HG03045 (cell line): ENCODE measurements around the gene SLC27A6.
A peak's percentile ranks its signal among the peaks of the same experiment; 100 is the strongest.

ENCODE experiments used
- ATAC-seq: cut with Tn5 transposase; IDR thresholded peaks from one replicate; pipeline ENCODE4 v1.9.1; 2021; ENCODE audit warnings: mild to moderate bottlenecking, moderate library complexity; ENCODE audit not compliant: unreplicated experiment

Gene SLC27A6

DNA sequence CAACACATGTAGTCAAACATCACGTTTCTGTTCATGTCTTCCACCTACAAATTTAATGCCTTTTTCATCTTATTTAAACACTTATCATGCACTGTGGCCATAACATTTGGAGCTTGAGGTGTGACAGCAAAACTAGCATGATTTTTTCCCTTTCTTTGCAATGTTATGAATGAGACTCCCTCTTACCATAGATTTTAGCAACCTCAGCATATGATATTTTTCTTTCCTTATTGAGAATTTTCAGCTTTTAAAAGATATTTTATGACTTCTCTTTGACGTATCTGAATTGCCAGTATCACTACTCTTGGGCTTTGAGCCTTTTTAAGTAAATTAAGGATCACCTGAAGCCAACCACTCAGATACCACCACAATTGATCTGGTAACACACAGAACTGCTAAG lies 96.6 kb downstream of the SLC27A6 start:
- ATAC-seq, result no peak

DNA sequence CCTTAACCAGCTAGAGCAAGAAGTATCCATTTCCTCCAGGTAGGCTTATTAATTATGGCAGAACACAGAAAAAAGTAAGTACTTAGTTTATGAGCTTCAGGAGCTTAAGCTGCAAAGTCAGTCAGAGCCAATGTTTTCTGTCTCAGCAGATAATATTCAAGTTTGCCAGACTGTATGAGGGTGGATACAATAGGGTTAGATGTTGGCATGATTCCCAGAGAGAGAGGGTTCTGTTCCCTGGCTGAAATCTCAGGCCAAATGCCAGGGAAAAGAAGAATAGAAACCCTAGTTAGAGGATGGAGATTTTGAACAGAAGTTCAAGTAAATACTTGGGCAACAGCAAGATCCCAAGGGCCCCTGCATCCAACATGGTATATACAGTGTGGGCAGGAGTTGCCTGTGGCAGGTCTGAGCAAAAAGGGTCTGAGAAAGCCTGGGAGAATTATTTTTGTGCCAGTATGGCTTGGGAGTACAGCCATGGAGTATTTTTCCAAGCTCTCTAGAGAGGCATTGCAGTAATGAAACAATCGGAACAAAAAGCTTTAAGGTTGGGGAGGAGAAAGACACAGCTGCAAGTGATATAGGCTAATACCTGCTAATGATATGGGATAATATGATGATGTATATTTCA lies 98.3 kb downstream of the SLC27A6 start:
- no peak for ATAC-seq

DNA sequence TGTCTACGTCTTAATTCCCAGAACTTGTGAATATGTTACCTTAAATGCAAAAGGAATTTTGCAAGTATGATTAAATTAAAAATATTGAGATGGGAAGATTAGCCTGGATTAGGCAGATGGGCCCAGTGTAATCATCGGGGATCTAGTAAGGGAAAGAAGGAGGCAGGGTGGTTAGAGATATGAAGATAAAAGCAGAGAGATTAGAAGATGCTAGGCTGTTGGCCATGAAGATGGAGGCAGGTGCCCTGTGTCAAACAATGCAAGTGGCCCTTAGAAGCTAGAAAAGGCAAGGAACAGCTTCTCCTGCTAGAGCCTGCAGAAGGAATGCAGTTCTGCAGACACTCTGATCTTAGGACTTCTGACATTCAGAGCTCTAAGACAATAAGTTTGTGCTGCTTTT lies 100.4 kb downstream of the SLC27A6 start:
- no peak for ATAC-seq

DNA sequence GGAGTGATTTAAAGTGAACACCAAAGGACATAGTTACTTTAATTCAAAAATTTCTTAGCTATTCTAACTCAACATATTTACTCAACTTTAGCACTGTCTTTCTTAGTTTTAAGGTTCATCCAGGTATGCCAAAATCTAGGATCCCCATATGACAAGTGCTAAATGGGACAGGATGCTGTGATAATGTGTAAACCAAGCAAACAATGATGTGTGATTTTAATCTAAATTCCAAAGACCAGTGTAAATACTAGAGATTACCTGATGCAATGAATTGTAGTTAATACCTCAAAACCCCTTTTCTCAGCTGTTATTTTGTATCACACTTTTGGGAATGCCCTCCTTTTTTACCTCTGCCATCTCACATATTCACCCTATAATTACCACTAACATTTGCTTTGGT lies 102.5 kb downstream of the SLC27A6 start:
- ATAC-seq, result no peak

DNA sequence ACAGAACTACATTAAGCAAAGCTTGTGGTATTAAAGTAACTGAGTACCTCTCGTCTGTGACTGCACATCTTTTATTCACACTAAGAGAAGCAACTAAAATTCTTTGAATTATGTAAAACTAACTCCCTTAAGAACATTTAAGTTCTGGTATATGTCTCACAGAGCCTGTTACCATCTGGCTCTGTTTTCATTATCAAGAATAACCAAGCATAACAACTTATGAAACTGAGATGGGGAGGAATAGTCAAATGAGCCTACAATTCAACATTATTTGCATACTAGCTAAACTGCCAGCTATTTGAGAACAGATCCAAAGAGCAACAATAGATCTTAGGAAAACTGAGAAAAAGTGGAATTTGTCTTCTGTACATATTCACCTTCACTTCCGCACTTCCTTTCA lies 104.0 kb downstream of the SLC27A6 start:
- ATAC-seq, result peak; percentile 88

DNA sequence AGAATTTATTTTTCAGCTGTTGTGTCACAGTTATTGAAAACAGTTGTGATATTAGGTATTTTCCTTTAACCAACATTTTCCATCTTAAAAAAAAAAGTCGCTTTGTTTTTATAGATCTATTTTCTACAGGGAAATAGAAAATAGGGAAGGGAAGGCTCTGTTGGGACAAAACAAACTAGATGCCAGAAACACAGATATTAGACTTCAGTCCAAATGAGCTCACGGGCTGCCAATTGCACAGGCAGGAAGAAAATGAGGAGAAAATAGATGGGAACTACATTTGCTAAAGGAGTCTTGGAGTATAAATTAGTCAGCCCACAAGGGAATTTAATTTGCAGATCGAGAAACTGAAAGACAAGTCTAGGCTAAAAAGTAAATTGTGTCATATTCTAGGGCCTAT lies 107.8 kb downstream of the SLC27A6 start:
- ATAC-seq, result no peak

DNA sequence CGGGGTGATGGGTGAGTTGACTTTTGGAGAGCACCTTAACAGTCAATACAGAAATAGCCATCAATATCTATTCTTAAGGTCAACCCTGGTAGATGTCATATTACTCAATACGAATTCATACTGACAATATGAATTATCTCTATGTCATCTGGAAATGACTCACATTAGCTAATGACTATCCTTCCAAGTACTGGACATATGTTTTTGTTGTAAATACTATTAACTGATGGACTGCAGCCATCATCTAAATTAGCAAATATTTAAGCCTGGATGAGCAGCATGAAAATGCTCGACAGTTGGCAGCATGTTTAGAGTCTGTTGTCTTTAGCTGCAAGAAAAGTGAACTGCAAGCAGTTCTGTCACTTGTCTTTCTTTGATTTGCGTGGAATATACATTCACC lies 109.6 kb downstream of the SLC27A6 start:
- ATAC-seq, result no peak

DNA sequence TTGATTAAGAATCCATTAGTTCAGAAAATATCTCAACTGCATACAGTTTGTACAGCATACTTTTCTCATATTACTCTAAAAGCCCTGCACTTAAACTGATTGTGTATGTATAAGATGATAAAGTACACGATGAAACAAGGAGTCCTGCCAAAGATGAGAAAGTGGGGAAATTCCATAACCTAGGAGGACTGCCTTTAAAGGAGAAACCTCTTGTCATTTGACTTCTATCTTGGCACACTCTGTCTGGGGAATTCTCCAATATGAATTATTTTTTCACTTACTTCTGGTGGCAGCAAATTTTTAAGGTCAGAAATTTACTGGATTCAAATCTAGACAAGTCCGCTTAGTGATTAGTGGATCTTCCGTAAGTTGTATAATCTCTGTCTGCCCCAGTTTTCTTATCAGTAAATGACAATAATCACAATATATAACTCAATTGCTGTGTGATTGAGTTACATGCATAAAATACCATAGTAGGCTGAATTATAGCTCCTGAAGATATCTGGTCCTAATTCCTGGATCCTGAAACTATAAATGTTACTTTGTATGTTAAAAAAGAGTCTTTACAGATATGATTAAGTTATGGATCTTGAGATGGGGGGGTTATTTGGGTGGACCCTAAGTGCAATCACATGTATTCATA lies 112.3 kb downstream of the SLC27A6 start:
- ATAC-seq, result no peak

DNA sequence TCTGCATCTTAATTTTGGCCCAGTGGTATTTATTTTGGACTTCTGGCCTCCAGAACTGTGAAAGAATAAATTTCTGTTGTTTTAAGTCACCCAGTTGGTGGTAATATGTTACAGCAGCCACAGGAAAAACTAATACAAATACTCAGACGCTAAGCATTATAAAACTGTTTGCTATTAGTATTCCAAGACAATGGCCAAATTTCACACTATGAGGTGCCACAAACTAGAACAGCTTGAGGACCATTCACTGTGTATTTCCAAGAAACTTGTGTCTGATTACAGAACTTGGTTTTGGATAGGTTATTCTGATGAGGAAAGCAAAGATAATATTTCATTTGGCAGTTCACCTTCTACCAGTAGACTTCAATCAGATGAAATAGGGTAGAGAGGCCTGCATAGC lies 113.0 kb downstream of the SLC27A6 start:
- ATAC-seq, result no peak

DNA sequence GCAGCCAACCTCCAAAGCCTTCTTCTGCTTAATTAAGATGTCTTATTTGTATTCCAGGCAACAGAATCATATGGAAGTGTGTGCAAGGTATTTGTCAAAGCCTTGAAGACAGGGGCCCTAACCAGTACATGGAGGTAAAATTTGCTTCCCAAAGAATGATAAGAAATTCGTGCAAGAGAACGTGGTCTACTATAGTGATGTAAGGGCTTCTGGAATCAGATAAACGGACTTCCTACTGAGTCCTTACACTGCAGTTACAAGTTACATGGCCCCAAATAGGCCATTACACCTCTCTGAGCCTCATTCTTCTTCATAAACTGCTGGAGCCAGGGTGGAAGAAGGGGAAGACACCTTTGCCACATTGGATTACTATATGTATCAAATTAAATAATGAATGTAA lies 113.4 kb downstream of the SLC27A6 start:
- ATAC-seq, result no peak

DNA sequence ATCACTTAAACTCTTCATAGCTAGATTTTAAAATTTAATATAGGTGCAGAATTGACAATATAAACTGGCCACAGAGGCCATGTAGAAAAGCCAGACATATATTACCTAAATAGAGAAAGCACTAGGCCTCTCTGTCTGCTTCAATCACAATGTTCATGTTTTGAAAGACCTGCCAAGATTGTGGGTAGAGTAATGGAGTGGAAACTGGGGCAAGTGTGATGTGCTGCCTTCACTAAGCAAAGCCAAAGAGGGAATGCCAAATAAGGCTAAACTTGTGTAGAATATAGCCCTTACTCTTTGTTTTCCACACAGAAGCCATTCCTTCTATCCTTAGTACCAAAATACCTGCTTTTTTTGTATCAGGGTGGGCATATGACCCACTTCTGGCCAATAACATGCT lies 114.2 kb downstream of the SLC27A6 start:
- ATAC-seq, result no peak

DNA sequence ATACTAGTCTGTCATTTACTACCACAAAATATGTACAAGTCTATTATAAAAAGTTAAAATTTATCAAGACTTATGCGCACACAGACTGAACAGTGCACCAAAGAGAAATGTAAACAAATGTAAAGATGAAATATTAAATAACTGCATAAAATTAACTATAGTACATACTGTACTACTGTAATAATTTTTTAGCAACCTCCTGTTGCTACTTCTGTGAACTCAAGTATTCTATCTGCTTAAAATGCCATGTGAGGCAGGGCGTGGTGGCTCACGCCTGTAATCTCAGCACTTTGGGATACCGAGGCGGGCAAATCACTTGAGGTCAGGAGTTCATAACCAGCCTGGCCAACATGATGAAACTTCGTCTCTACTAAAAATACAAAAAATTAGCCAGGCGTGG lies 115.5 kb downstream of the SLC27A6 start:
- no peak for ATAC-seq

DNA sequence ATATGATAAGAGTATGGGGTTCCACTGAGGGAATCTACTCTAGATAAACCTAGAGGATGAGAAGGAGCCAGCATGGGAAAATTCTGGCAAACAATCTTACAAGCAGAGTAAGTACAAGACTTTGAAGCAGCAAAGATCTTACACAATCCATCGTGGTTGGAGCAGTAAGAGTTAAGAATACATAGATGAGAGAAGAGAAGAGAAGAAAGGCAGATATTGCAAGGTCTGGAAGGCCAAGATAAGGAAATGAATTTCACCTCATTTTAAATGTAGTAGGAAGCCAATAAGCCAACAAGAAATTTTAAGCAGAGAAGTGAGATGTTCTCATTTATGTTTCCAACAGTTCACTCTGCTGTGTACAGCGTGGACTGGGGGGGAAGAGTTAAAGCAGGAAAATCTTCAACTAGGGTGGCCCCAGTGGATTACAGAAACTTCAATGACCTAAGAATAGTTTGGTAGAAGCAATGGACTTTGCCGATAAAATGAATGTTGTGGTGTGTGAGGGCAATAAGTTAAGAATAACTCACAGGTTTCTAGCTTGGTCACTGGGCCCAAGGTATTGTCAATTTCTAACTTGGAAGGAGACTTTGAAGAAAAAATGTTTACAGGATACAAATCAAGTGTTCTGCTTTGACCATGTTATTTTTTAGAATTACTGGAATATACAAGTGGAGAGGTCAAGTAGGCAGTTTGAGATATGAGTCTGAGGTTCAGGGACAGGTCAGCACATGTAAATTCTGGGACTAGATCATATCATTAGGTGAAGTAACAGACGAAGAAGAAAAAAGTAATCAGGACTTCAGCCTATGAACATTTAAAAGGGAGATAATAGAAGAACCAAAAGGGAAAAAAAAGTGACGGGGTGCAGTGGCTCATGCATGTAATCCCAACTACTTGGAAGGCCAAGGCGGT lies 117.2 kb downstream of the SLC27A6 start:
- ATAC-seq, result no peak
